GM12872 (cell line): ENCODE measurements around the gene SP3.

ENCODE experiments used
- TF ChIP-seq, protein P1 (sequence below): IDR thresholded peaks from 3 replicates; pipeline ENCODE4 v1.5.1; 2011; ENCODE audit warnings: low read depth, mild to moderate bottlenecking, low read length, moderate library complexity; ENCODE audit not compliant: insufficient read depth

SP3 gene

DNA sequence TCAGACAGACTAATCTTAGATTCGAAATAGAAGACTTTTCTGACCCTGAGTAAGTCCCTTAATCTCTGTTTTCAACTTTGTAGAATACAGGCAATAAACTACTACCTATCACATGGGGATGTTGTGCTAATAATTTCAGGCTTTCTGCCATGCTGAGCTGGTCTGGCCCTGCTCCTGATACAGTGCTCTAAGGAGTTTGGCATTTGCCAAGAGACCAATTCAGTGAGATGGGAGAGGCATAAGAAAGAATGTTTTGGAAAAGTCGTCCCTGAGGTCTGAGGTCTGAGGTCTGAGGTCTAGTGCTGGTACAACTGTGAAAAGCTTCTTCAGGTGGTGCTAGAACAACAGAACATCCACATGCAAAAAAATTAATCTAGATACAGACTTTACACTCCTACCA, 35.9 kb upstream of the SP3 start:
- TF ChIP-seq, protein P1, sequence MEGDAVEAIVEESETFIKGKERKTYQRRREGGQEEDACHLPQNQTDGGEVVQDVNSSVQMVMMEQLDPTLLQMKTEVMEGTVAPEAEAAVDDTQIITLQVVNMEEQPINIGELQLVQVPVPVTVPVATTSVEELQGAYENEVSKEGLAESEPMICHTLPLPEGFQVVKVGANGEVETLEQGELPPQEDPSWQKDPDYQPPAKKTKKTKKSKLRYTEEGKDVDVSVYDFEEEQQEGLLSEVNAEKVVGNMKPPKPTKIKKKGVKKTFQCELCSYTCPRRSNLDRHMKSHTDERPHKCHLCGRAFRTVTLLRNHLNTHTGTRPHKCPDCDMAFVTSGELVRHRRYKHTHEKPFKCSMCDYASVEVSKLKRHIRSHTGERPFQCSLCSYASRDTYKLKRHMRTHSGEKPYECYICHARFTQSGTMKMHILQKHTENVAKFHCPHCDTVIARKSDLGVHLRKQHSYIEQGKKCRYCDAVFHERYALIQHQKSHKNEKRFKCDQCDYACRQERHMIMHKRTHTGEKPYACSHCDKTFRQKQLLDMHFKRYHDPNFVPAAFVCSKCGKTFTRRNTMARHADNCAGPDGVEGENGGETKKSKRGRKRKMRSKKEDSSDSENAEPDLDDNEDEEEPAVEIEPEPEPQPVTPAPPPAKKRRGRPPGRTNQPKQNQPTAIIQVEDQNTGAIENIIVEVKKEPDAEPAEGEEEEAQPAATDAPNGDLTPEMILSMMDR: no peak

DNA sequence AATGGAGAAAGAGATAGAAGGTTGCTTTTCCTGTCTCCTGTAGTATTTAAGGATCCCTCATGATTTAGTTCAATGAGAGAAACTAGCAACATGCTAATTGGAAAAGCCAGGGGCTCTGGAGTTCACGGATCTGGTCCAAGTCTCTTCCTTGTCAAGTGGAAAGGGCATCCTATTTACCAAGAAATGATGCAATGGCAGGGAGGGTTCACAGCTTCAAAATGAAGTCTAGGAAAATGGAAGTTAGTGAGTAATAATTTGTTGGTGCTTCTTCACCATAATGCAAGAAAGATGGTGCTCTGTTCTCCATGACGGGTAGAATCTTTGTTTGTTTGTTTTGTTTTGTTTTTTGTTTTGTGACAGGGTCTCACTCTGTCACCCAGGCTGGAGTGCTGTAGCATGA, 34.6 kb upstream of the SP3 start:
- TF ChIP-seq, protein P1: no peak

DNA sequence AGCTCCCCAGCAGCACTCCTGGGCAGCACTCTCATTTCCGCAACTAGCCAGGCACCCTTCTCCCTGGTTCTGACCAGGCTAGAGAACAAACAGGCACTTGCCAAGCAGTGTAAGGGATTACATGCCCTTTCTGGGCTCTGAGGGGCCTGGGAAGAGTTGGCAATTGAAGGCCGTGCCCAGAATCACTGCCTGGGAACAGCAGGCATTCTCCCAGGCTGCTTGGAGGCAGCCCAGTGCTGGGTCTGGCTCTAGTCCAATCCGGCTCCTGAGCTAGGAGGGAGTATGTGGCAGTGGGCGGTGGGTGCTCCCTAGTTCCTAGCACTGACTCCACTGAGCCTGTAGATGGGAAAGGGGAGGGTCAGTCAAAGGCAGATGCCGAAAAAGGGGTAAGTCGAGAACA, 34.1 kb upstream of the SP3 start:
- TF ChIP-seq, protein P1: no peak

DNA sequence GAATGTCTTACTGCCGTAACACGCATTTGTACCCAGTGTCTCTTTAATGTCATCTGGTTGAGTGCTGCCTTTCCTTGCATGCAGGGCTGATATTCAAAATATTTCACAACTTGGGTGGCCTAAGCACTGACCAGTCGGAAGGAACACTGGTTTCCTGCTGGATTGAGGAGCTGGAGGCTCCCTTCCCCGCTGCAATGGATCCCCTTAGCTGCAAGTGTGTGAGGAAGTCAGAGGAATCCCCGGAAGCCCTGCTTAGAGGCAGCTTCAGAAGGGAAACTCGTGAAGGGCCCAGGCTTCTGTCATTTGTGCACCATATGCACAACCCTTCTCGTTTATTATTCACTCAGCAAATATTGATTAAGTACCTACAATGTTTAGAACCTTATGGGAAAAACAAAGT, 33.2 kb upstream of the SP3 start:
- TF ChIP-seq, protein P1: no peak

DNA sequence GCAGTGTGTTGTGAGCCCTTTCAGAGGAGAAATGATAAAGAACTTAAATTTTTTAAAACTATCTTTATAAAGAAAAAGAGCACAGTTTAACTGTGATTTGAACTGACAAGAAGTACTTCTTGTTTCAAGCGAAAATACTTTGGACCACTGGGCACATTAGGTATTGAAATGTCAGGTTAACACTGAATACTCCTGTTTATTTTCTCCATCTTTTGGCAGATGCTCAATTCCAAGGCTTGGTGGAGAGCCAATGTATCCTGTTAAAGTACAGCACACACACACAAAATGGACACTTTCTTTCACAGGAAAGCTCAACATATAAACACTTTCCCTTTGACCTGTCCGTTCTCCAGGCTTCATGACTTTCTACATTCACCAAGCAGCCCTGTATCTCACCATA, 32.6 kb upstream of the SP3 start:
- TF ChIP-seq, protein P1: no peak

DNA sequence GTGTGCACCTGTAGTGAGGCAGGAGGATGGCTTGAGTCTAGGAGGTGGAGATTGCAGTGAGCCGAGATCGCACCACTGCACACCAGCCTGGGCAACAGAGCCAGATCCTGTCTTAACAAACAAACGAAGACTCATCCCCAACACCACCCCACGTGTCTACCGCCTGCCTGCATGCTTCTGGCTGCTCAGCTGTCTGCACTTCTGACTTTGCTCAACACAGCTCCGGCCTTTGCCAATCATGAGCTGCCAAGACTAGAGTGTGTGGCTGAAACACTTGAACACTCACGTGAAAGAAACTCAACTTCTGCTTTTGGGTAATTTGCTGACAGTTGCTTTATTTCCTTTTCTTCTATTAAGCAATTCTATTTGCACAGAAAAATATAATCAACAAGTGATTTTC, 32.1 kb upstream of the SP3 start:
- TF ChIP-seq, protein P1: no peak

DNA sequence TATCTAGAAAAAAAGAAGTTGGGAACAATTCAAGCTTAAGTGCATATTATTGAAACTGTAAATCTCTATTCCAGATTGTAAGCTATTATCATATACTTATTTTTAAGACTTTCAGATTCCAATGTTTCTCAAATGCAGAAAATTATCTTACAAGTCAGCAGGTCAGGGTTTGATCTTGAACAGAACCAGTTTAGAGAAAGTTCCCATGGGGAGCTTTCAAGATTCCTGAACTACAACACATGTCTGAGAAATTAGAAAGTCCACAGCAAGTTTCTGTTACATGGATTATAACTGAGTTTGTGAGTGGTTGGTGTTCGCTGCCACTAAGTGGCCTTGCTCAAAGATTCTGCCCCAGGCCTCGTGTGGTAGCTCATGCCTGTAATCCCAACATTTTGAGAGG, 31.6 kb upstream of the SP3 start:
- TF ChIP-seq, protein P1: no peak

DNA sequence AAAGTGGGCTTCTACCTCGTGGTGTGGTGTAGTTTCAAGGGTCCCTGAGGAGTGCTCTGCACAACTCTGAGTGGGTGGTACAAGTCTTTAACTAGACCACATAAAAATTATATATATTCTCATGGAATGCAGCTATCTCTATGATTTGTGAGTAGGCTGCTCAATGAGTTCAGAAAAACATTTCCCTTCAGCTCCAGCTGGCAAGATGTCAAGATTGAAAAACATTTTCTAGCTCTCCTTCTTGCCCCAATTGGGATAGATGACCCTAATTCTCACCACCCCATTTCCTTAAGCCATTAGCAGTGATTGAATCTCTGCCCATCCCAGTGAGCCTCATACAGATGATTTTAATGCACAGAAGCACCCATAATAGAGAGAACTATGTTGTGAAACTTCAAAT, 28.3 kb upstream of the SP3 start:
- TF ChIP-seq, protein P1: no peak
